ENCODE data around the gene SESN1. TPM values are rescaled to one million over a fixed set of nuclear protein-coding genes. Genes with fewer than 3 reads are reported as not detected.

The SESN1 gene
- total RNA-seq, 1 experiment from 2014 or later: 17.5 TPM

DNA sequence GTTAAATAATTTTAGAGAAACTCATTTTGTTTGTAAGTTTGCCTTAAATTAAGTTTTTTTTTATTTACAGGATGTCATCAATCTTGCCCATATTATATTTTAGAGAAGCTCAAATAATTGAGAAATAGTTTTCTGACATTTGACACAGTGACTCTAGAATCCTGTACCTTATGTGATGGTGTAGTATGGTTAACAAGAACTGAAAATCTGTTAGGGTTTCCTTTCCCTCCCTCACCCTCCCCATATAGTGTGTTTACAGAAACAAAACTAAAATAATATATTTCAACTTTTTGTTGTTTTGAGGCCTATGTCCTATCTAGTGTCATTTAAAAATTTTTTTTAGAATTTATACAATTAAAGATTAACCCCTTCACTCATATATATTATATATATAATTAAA lies 91.8 kb downstream of the SESN1 start:
- Histone ChIP-seq H3K14ac (ENCODE audit: insufficient read depth, low read length) (no peak overlapping the region), H4K5ac (ENCODE audit: insufficient read length, low read depth, low read length) (no peak overlapping the region), H2BK12ac (ENCODE audit: insufficient read length, low read depth, low read length) (no peak overlapping the region), H4K8ac (replicated peaks; ENCODE audit: insufficient read length, low read depth, low read length) (no peak overlapping the region), H3K4ac (ENCODE audit: low read depth, low read length) (no peak overlapping the region), H2BK5ac (ENCODE audit: insufficient read length, low read length) (no peak overlapping the region), H3K4me1 (ENCODE audit: insufficient read depth, low read length) (no peaks in the 10 kb centered on the region), H2AFZ (ENCODE audit: low read length) (no peak overlapping the region), H3K9me3 (ENCODE audit: control insufficient read depth, low read depth, low read length) (no peaks in the 10 kb centered on the region), H2BK120ac (ENCODE audit: low read depth, low read length, poor library complexity, severe bottlenecking) (no peak overlapping the region), H2BK15ac (ENCODE audit: low read depth, low read length) (no peak overlapping the region), H3K18ac (ENCODE audit: insufficient read length, low read depth, low read length) (no peak overlapping the region), H2AK5ac (ENCODE audit: insufficient read length, low read length) (no peak overlapping the region), H3T11ph (ENCODE audit: low read length) (no peak overlapping the region), H3K79me2 (ENCODE audit: insufficient read depth, low read length) (no peaks in the 10 kb centered on the region; the same call in 1 of the 2 replicates), H3K27me3 (ENCODE audit: insufficient read depth, low read length) (no peaks in the 10 kb centered on the region), H3K4me2 (ENCODE audit: insufficient read depth, insufficient read length, low read length) (no peak overlapping the region), H3K9ac (ENCODE audit: extremely low read depth, insufficient read length, low read length) (no peak overlapping the region), H3K23me2 (ENCODE audit: insufficient read length, low read depth, low read length, poor library complexity, severe bottlenecking) (no peaks in the 10 kb centered on the region), H3K27ac (ENCODE audit: insufficient read length, low read depth, low read length) (no peak overlapping the region), H4K91ac (ENCODE audit: insufficient read length, low read depth, low read length) (no peak overlapping the region), H3K56ac (ENCODE audit: insufficient read length, low read depth, low read length) (no peak overlapping the region), H2BK20ac (ENCODE audit: low read depth, low read length, poor library complexity, severe bottlenecking) (no peak overlapping the region), H3K79me1 (ENCODE audit: insufficient read depth, low read depth, low read length, poor library complexity, severe bottlenecking) (no peaks in the 10 kb centered on the region), H4K20me1 (ENCODE audit: control insufficient read depth, insufficient read depth, insufficient read length) (no peaks in the 10 kb centered on the region), H3K23ac (ENCODE audit: insufficient read length, low read depth, low read length) (no peak overlapping the region)
- TF ChIP-seq, protein P1, sequence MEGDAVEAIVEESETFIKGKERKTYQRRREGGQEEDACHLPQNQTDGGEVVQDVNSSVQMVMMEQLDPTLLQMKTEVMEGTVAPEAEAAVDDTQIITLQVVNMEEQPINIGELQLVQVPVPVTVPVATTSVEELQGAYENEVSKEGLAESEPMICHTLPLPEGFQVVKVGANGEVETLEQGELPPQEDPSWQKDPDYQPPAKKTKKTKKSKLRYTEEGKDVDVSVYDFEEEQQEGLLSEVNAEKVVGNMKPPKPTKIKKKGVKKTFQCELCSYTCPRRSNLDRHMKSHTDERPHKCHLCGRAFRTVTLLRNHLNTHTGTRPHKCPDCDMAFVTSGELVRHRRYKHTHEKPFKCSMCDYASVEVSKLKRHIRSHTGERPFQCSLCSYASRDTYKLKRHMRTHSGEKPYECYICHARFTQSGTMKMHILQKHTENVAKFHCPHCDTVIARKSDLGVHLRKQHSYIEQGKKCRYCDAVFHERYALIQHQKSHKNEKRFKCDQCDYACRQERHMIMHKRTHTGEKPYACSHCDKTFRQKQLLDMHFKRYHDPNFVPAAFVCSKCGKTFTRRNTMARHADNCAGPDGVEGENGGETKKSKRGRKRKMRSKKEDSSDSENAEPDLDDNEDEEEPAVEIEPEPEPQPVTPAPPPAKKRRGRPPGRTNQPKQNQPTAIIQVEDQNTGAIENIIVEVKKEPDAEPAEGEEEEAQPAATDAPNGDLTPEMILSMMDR (conservative IDR thresholded peaks at IDR 0.05): no peak
- no peak overlapping the region for H3K27ac Mint-ChIP-seq
- H3K4me3 Mint-ChIP-seq: no peak overlapping the region
- no peaks in the 10 kb centered on the region for H3K27me3 Mint-ChIP-seq (ENCODE audit: low read depth)
- peaks cover 13 to 19% of the 10 kb centered on the region in 2 experiments for H3K4me1 Mint-ChIP-seq
- no peaks in the 10 kb centered on the region for H3K9me3 Mint-ChIP-seq
- peaks cover 0 to 19% (median 14%) of the 10 kb centered on the region in 3 experiments; a peak in 3 of 7 replicates for H3K36me3 Mint-ChIP-seq (ENCODE audit: insufficient read depth in 1 of 3, low read depth in 3 of 3)
- no peak for DNase-seq

Measured in H9 (cell line).